ENCODE data around the gene SLC26A9.

SLC26A9 gene, protein sequence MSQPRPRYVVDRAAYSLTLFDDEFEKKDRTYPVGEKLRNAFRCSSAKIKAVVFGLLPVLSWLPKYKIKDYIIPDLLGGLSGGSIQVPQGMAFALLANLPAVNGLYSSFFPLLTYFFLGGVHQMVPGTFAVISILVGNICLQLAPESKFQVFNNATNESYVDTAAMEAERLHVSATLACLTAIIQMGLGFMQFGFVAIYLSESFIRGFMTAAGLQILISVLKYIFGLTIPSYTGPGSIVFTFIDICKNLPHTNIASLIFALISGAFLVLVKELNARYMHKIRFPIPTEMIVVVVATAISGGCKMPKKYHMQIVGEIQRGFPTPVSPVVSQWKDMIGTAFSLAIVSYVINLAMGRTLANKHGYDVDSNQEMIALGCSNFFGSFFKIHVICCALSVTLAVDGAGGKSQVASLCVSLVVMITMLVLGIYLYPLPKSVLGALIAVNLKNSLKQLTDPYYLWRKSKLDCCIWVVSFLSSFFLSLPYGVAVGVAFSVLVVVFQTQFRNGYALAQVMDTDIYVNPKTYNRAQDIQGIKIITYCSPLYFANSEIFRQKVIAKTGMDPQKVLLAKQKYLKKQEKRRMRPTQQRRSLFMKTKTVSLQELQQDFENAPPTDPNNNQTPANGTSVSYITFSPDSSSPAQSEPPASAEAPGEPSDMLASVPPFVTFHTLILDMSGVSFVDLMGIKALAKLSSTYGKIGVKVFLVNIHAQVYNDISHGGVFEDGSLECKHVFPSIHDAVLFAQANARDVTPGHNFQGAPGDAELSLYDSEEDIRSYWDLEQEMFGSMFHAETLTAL

DNA sequence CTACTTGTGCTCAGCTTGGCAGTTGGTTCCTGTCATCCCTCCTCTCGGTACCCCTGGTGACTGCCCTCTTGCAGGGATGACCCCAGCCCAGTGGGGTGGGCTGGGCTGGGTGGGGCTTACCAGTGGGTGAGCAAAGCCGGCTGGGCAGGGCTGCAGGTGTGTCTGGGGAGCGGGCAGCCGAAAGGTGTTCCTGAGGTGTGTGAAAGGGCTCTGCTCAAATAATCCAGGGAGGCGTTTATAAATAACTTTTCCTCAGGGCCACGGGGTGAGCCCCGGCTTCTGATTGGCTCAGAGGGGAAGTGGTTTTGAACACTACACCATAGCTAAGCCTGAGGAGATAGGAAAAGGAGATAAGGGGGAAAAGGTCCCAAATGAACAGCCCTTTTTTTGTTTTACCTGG is at the start of gene SLC26A9:
TSS of gene SLC26A9 (minus strand) at position 212 of the 400 bp plus-strand sequence. CDS start 7,636 bp downstream, outside the sequence.
- peaks cover 16% of the 10 kb centered on the region for H3K4me1 ChIP-seq (ENCODE audit: insufficient read depth, low read length)
- no peak within 1 kb of the TSS for H3K9ac ChIP-seq (ENCODE audit: low read depth, low read length)
- H3K36me3 ChIP-seq (ENCODE audit: insufficient read depth, low read length) = no peaks in the 10 kb centered on the region
- H3K9me3 ChIP-seq (ENCODE audit: control insufficient read depth, insufficient read depth, low read length) = no peaks in the 10 kb centered on the region

GRCh38 chr1:205992218-205992882 is 49.1 kb upstream of the SLC26A9 start:
- H3K9me3 ChIP-seq (ENCODE audit: control insufficient read depth, insufficient read depth, low read length) = no peaks in the 10 kb centered on the region
- H3K9ac ChIP-seq (ENCODE audit: low read depth, low read length) = no peak overlapping the region
- H3K36me3 ChIP-seq (ENCODE audit: insufficient read depth, low read length) = no peaks in the 10 kb centered on the region
- peaks cover 6% of the 10 kb centered on the region; the same call in 1 of the 2 replicates for H3K4me1 ChIP-seq (ENCODE audit: insufficient read depth, low read length)

DNA sequence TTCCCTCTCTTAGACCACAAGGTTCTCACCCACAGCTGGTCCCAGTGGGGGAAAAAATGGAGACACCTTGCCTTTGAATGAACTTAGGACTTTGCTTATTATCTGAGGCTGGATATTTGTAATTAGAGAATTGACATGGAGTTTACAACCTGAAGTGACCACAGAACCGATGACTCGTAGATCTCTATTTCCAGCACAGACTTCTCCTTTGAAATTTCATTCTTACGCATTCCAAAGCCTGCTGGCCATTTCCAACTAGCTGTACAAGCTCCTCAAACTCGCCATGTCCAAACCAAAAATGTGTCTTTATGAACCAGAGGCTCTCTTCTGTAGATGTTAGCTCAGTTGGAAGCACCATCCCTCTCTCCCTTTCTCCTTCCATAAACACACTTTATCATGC is 48.0 kb upstream of the SLC26A9 start:
- no peaks in the 10 kb centered on the region for H3K36me3 ChIP-seq (ENCODE audit: insufficient read depth, low read length)
- no peaks in the 10 kb centered on the region for H3K9me3 ChIP-seq (ENCODE audit: control insufficient read depth, insufficient read depth, low read length)
- H3K4me1 ChIP-seq (ENCODE audit: insufficient read depth, low read length) = peaks cover 2% of the 10 kb centered on the region; the same call in 1 of the 2 replicates
- no peak overlapping the region for H3K9ac ChIP-seq (ENCODE audit: low read depth, low read length)

DNA sequence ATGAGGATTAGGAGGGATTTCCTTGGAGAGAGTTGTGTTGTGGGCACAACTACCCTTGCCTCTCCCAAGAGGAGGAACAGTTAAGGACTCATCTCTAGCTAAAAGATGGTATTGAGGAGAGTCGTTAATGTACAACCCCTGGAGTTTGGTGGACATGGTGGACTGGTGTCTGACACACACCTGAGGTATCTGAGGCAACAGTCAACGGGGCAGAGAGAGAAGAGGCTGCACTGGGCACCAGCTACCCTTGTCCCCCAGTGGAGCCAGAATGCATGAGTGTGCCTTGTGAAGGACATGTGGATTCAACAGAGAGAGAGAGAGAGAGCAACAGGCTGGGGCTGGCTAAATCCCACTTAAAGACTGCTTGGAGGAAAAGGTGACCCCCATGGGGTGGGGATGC is 47.0 kb upstream of the SLC26A9 start:
- Histone ChIP-seq H3K9ac (ENCODE audit: low read depth, low read length) (no peak overlapping the region), H3K9me3 (ENCODE audit: control insufficient read depth, insufficient read depth, low read length) (no peaks in the 10 kb centered on the region), H3K36me3 (ENCODE audit: insufficient read depth, low read length) (no peaks in the 10 kb centered on the region), H3K4me1 (ENCODE audit: insufficient read depth, low read length) (no peaks in the 10 kb centered on the region)

DNA sequence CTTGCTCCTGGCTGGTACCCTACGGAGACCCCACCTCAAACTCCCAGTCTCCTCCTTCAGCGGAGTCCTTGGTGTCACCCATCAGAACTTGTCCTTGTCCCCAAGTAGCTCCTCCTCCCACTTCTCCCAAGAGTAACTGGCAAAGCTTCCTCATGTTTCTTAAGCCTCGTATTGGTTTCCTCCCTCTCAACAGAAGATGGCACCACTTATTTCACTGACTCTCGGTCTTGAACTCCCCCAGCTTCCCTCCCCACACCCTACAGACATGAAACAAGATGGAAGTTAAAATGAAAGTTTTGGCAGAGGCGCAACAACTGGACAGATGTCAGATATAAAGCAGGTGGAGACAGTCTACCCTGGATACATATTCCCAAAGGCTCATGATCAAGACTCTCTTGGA is 46.5 kb upstream of the SLC26A9 start:
- no peak overlapping the region for H3K9ac ChIP-seq (ENCODE audit: low read depth, low read length)
- no peaks in the 10 kb centered on the region for H3K36me3 ChIP-seq (ENCODE audit: insufficient read depth, low read length)
- H3K4me1 ChIP-seq (ENCODE audit: insufficient read depth, low read length) = no peaks in the 10 kb centered on the region
- no peaks in the 10 kb centered on the region for H3K9me3 ChIP-seq (ENCODE audit: control insufficient read depth, insufficient read depth, low read length)

- Histone ChIP-seq H3K9me3 (ENCODE audit: control insufficient read depth, insufficient read depth, low read length) (no peaks in the 10 kb centered on the region), H3K4me1 (ENCODE audit: insufficient read depth, low read length) (0 out of 2 replicates have a peak, but pooled peaks cover 3% of the 10 kb centered on the region), H3K9ac (ENCODE audit: low read depth, low read length) (no peak overlapping the region), H3K36me3 (ENCODE audit: insufficient read depth, low read length) (no peaks in the 10 kb centered on the region)
Observed at GRCh38 chr1:205988585-205988995, 45.3 kb upstream of the SLC26A9 start.

DNA sequence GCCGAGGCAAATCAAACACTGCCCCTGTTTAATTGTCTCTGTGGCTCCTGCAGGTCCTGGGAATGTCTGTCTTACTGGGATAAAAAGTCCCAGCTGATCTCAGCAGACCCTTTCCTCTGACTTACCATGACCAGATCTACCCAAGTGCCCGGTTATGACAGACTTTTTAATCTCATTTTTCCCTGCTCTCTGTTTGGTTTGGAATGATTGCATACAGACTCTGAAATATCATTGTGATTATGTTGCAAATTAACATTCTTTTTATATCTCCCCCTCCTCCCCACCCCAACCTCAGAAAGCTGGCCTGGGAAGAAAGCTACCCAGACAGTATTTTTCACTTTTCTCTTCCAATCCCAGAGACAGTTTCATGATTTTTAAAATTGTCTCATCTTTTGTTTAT is 43.6 kb upstream of the SLC26A9 start:
- 0 out of 2 replicates have a peak, but pooled peaks cover 3% of the 10 kb centered on the region for H3K4me1 ChIP-seq (ENCODE audit: insufficient read depth, low read length)
- no peaks in the 10 kb centered on the region for H3K9me3 ChIP-seq (ENCODE audit: control insufficient read depth, insufficient read depth, low read length)
- H3K9ac ChIP-seq (ENCODE audit: low read depth, low read length) = no peak overlapping the region
- H3K36me3 ChIP-seq (ENCODE audit: insufficient read depth, low read length) = no peaks in the 10 kb centered on the region

DNA sequence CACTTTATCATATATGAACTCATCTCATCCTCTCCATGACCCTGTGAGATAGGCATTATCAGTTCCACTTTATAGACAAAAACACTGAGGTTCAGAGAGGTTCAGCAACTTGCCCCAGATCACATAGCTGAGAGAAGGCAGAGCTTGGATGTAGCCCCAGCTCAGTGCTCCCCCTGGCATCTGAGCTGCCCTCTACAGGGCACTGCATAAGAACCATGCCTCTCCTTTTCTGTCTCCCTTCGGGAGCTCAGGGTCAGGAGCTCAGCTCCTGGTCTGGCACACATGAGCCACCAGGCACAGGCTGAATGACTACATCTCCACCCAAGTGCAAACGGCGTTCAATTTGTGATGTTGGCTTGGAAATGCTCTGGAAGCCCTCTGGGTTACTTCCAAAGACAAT is 43.0 kb upstream of the SLC26A9 start:
- Histone ChIP-seq H3K9me3 (ENCODE audit: control insufficient read depth, insufficient read depth, low read length) (no peaks in the 10 kb centered on the region), H3K9ac (ENCODE audit: low read depth, low read length) (no peak overlapping the region), H3K4me1 (ENCODE audit: insufficient read depth, low read length) (0 out of 2 replicates have a peak, but pooled peaks cover 3% of the 10 kb centered on the region), H3K36me3 (ENCODE audit: insufficient read depth, low read length) (no peaks in the 10 kb centered on the region)

DNA sequence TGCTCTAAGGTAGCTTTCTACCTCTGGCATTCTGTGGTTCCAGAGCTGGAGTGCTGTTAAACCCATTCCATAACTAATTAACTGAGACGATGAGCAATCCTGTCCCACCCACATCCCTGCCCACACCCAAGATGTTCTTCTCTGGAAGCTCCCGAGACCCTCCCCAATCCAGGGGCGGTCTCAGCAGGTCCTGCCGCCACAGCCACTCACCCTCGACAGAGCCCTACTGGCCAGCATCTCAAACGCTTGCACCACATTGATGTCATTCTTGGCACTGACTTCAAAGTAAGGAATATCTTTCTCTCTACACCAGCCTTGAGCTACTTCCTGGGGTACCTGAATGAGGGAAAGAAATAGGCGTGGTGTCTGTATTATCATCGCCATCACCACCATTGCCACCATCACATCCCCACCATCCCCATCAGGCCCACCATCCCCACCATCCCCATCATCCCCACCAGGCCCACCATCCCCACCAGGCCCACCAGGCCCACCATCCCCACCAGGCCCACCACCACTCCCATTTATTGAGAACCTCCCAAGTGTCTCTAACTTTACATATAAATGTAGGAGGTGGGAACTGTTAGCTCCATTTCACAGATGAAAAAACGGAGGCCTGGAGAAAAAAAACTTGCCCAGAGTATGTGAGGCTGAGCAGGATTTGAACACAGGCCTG is 42.2 kb upstream of the SLC26A9 start:
- H3K9me3 ChIP-seq (ENCODE audit: control insufficient read depth, insufficient read depth, low read length) = no peaks in the 10 kb centered on the region

DNA sequence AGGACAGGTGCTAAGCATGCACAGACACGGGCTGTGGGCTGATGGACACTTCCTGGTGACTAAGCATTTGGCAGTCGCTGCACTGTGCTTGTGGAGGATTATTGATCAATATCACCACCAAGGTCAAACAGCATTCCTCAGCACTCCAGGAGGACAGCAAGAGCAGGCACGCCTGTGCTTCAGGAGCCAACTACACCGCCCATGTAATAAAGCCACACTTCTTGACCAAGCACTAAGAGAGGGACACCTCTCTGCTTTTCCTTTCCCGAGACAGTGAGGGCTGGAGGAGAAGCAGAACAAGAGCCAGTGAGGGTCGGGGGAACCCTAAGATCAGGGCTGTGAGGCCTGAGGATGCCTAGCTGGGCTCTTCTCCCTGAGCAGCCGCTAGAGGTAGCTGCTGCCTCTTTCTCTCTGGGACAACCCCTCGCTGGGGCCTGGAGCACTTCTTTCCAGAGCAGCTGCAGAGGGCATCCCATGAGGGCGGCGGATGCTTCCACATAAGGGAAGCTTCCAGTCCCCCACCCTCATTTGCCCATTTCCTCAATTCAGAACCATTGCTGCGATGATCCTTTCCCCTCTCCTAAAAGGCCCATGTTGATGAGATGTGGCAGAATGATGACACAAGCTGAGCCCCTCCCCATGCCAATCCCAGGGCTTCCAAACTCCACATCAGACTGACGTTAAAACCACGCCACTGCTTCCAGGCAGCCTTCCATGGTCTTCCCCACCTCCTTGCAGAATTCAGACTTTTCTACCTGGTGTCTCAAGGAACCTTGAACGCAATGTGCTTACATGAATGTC is 40.9 kb upstream of the SLC26A9 start:
- Histone ChIP-seq H3K4me1 (ENCODE audit: insufficient read depth, low read length) (0 out of 2 replicates have a peak, but pooled peaks cover 3% of the 10 kb centered on the region), H3K9me3 (ENCODE audit: control insufficient read depth, insufficient read depth, low read length) (no peaks in the 10 kb centered on the region), H3K9ac (ENCODE audit: low read depth, low read length) (no peak overlapping the region), H3K36me3 (ENCODE audit: insufficient read depth, low read length) (no peaks in the 10 kb centered on the region)

More for the DNA sequence above, 42.2 kb upstream of the SLC26A9 start:
- Histone ChIP-seq H3K36me3 (ENCODE audit: insufficient read depth, low read length) (no peaks in the 10 kb centered on the region), H3K9ac (ENCODE audit: low read depth, low read length) (no peak overlapping the region), H3K4me1 (ENCODE audit: insufficient read depth, low read length) (0 out of 2 replicates have a peak, but pooled peaks cover 3% of the 10 kb centered on the region)

GRCh38 chr1:205981257-205981656 is 38.0 kb upstream of the SLC26A9 start:
- no peaks in the 10 kb centered on the region for H3K36me3 ChIP-seq (ENCODE audit: insufficient read depth, low read length)
- H3K9me3 ChIP-seq (ENCODE audit: control insufficient read depth, insufficient read depth, low read length) = no peaks in the 10 kb centered on the region
- H3K4me1 ChIP-seq (ENCODE audit: insufficient read depth, low read length) = peaks cover 10% of the 10 kb centered on the region; the same call in 1 of the 2 replicates
- no peak overlapping the region for H3K9ac ChIP-seq (ENCODE audit: low read depth, low read length)

DNA sequence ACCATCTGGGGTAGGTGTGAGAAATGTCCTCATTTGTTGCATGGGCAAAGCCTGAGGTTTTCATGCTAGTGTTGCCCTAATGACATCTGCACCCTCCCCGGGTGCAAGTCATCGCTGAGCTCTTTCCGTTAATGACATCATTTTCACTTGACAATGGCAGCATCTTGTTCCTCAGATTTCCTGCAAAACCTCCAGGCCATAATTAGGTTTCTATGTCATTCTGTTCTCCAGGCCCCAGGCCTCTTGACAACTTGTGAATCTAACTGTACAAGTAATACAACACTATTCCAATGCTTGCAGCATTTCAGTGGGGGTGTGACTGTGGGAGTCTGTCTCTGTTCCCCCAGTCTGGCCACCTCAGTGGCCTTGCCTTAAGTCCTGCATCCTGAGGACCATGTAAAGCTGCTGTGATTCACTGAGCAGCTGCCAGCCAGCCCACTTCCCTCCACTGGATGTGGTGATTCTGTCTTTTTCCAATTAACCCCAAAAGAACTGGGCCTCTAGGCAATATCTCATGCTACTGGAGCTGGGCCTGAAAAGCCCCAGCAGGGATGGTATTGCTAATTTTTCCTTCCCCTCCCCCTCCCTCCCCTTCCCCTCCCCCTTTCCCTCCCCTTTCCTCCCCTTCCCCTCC is 37.1 kb upstream of the SLC26A9 start:
- H3K36me3 ChIP-seq (ENCODE audit: insufficient read depth, low read length) = no peaks in the 10 kb centered on the region
- no peaks in the 10 kb centered on the region for H3K9me3 ChIP-seq (ENCODE audit: control insufficient read depth, insufficient read depth, low read length)
- H3K9ac ChIP-seq (ENCODE audit: low read depth, low read length) = no peak overlapping the region
- H3K4me1 ChIP-seq (ENCODE audit: insufficient read depth, low read length) = peaks cover 10% of the 10 kb centered on the region; the same call in 1 of the 2 replicates

- Histone ChIP-seq H3K9ac (ENCODE audit: low read depth, low read length) (no peak overlapping the region), H3K36me3 (ENCODE audit: insufficient read depth, low read length) (no peaks in the 10 kb centered on the region), H3K4me1 (ENCODE audit: insufficient read depth, low read length) (peaks cover 10% of the 10 kb centered on the region; the same call in 1 of the 2 replicates), H3K9me3 (ENCODE audit: control insufficient read depth, insufficient read depth, low read length) (no peaks in the 10 kb centered on the region)
Observed at GRCh38 chr1:205979301-205979700, 36.0 kb upstream of the SLC26A9 start.
